GM12872 (cell line): ENCODE measurements around the gene CBLN3.
A peak's percentile ranks its signal among the peaks of the same experiment; 100 is the strongest.

Experiments
- TF ChIP-seq, protein P1 (sequence below): IDR thresholded peaks from 3 replicates; pipeline ENCODE4 v1.5.1; 2011; ENCODE audit warnings: low read depth, mild to moderate bottlenecking, low read length, moderate library complexity; ENCODE audit not compliant: insufficient read depth

The CBLN3 gene

DNA sequence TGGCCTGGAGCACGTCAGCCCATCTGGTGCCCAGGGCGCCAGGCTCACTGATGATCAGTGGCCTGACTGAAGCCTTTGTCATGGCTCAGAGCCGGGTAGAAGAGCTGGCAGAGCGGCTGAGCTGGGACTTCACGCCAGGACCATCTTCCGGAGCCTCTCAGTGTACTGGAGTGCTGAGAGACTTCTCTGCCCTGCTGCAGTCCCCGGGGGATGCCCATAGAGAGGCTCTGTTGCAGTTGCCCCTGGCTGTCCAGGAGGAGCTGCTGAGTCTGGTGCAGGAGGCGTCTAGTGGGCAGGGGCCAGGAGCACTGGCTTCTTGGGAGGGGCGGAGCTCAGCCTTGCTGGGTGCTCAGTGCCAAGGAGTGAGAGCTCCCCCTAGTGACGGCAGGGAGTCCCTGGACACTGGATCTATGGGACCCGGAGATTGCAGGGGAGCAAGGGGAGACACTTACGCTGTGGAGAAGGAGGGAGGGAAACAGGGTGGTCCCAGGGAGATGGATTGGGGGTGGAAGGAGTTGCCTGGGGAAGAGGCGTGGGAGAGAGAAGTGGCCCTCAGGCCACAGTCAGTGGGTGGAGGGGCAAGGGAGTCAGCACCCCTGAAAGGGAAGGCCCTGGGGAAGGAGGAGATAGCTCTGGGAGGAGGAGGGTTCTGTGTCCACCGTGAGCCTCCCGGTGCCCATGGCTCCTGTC lies 2.2 kb upstream of the CBLN3 start:
- TF ChIP-seq, protein P1, sequence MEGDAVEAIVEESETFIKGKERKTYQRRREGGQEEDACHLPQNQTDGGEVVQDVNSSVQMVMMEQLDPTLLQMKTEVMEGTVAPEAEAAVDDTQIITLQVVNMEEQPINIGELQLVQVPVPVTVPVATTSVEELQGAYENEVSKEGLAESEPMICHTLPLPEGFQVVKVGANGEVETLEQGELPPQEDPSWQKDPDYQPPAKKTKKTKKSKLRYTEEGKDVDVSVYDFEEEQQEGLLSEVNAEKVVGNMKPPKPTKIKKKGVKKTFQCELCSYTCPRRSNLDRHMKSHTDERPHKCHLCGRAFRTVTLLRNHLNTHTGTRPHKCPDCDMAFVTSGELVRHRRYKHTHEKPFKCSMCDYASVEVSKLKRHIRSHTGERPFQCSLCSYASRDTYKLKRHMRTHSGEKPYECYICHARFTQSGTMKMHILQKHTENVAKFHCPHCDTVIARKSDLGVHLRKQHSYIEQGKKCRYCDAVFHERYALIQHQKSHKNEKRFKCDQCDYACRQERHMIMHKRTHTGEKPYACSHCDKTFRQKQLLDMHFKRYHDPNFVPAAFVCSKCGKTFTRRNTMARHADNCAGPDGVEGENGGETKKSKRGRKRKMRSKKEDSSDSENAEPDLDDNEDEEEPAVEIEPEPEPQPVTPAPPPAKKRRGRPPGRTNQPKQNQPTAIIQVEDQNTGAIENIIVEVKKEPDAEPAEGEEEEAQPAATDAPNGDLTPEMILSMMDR: peak; percentile 97

- TF ChIP-seq, protein P1: no peak
Observed at GRCh38 chr14:24430682-24431568, 1.5 kb upstream of the CBLN3 start.

GRCh38 chr14:24430143-24430681 lies 744 bp upstream of the CBLN3 start:
- TF ChIP-seq, protein P1: no peak

DNA sequence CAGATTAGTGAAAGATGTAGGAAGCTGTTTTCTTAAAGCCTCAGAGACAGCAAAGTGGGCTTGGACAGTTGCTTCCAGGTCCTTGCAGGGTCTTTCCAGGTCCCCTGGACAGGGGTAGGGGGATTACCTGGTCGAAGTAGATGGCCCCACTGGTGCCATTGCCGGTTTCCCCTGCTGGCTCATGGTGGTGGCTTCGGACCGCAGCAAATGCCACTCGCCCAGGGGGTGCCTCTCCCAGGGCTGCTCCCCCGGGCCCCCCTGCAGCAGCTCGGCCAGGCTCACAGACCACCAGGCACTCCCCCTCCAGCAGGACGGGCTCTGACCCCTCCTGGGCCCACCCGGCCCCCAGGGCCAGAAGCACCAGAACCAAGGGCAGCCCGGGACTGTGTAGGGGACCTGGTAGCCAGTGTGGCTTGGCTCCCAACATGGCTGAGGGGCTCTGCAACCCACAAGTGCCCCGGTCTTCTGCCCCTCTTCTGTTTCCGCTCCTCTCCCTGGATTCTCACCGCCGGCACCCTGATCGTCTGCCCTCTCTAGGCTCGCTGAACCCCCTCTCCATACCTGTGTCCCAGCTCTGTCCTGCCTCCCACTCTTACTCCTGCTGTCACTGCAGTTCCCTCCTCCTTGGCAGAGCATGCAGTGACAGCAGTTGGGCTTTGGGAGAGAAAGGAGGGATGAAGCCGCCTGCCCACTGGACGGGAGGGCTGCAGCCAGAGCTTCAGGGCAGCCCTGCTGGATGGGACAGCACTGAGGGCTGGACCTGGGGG lies 657 bp downstream of the CBLN3 start:
- TF ChIP-seq, protein P1: no peak

- TF ChIP-seq, protein P1: no peak
Observed at GRCh38 chr14:24427537-24428508, 1.6 kb downstream of the CBLN3 start.

DNA sequence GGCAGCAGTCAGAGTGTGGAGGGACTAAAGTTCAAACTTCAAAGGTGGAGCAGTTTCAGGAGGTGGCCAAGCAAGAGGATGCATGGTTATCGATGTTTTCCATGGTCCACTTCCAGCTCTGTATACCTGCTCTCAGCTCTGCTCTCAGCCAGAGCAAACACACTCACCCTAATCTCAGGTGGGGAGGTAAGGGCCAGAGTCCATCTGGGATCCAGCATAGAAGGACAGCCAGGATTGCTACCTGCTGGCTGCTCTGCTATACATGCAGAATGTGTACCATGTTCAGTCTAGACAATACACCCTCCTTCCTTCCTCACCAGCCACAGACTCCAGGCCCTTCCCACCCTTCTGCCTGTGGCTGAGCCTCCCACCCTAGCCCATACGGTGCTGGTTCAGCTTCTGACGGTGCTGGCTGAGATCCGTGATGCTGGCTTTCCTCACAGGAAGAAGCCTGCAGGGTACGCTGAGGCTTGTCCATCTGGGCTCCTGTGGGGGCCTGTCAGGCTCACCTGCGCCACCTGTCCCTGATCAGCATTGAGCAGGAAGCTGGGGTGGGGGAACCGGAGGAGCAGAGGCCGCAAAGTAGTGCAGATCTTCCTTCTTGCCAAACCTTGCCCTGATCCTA lies 2.4 kb downstream of the CBLN3 start:
- TF ChIP-seq, protein P1: no peak
